ENCODE data around the gene PPARGC1A. TPM values are rescaled to one million over a fixed set of nuclear protein-coding genes. Genes with fewer than 3 reads are reported as not detected.

The PPARGC1A gene
- total and polyA plus RNA-seq, 2 donors (not counting 3 experiments of a cell fraction or from before 2014, with no cell fraction given): not detected

DNA sequence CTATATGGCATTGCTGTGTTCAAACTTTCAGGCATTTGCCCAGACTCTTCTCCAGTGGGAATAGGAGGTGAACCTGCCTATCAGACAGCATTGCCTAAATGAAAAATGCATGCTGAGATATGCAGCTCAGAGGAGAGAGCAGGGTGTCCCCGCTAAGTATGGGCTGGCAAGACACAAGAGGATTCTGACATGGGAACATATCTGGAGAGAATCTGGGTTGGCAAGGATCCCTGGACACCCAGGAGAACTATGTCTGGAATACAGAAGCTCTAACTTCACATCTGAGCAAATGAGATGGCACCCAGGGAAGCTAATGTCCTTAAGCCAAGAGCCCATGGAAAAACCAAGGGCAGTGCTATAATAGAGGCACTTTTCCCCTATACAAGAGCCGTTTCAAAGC lies 18.4 kb downstream of the PPARGC1A start:
- ChIA-PET POLR2A (no interaction called here), CTCF (no interaction called here)
- no peak for FAIRE-seq
- H3K9ac ChIP-seq (replicated peaks; ENCODE audit: extremely low read depth, insufficient read depth, low read length): no peak overlapping the region
- no peaks in the 10 kb centered on the region for H3K9me1 ChIP-seq (replicated peaks; ENCODE audit: control insufficient read depth, extremely low read depth, insufficient read depth, low read length)
- H3K27ac ChIP-seq (ENCODE audit: insufficient read depth, low read depth, low read length): no peak overlapping the region
- no peaks in the 10 kb centered on the region for H3K27me3 ChIP-seq (ENCODE audit: control insufficient read depth in 2 of 2, insufficient read depth in 2 of 2, low read length in 2 of 2)
- no peaks in the 10 kb centered on the region for H3K4me1 ChIP-seq (ENCODE audit: control insufficient read depth, extremely low read depth, insufficient read depth, low read length)
- H3K4me3 ChIP-seq (replicated peaks in 1 of 3; ENCODE audit: insufficient read depth in 1 of 3, low read depth in 1 of 3, low read length in 3 of 3): no peak overlapping the region
- H3K79me2 ChIP-seq (ENCODE audit: control insufficient read depth, insufficient read depth, low read length): no peaks in the 10 kb centered on the region
- H3K36me3 ChIP-seq (ENCODE audit: control insufficient read depth in 2 of 2, extremely low read depth in 1 of 2, insufficient read depth in 2 of 2, low read length in 2 of 2): no peaks in the 10 kb centered on the region
- dilution Hi-C loops (cut with MboI; ENCODE audit: extremely low pct_ligation_motif_present, low sequenced_read_pairs): no loop called here
- H3K9me3 ChIP-seq (replicated peaks; ENCODE audit: control insufficient read depth, insufficient read depth, low read length): no peaks in the 10 kb centered on the region
- no peaks in the 10 kb centered on the region for H4K20me1 ChIP-seq (replicated peaks; ENCODE audit: control insufficient read depth, extremely low read depth, insufficient read depth, low read length)
- TF ChIP-seq, protein P1, sequence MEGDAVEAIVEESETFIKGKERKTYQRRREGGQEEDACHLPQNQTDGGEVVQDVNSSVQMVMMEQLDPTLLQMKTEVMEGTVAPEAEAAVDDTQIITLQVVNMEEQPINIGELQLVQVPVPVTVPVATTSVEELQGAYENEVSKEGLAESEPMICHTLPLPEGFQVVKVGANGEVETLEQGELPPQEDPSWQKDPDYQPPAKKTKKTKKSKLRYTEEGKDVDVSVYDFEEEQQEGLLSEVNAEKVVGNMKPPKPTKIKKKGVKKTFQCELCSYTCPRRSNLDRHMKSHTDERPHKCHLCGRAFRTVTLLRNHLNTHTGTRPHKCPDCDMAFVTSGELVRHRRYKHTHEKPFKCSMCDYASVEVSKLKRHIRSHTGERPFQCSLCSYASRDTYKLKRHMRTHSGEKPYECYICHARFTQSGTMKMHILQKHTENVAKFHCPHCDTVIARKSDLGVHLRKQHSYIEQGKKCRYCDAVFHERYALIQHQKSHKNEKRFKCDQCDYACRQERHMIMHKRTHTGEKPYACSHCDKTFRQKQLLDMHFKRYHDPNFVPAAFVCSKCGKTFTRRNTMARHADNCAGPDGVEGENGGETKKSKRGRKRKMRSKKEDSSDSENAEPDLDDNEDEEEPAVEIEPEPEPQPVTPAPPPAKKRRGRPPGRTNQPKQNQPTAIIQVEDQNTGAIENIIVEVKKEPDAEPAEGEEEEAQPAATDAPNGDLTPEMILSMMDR (IDR thresholded peaks at IDR 0.05; ENCODE audit: extremely low read depth in 1 of 2, insufficient read depth in 1 of 2, low read depth in 1 of 2, low read length in 2 of 2): no peak
- TF ChIP-seq FOS (IDR thresholded peaks at IDR 0.05; ENCODE audit: borderline replicate concordance, insufficient read depth, low read length) (no peak), POLR2A (IDR thresholded peaks at IDR 0.05; ENCODE audit: low read depth, low read length) (no peak)
- no peak overlapping the region for H2AFZ ChIP-seq (ENCODE audit: low read depth, low read length)
- BruUV-seq (replicated peaks): no TSS peak
- intact Hi-C loops (cut with micrococcal nuclease): no loop called here
- DNase-seq (ENCODE audit: low read depth, low spot score): no peak
- H3K4me2 ChIP-seq (ENCODE audit: insufficient read depth, low read length): no peak overlapping the region

DNA sequence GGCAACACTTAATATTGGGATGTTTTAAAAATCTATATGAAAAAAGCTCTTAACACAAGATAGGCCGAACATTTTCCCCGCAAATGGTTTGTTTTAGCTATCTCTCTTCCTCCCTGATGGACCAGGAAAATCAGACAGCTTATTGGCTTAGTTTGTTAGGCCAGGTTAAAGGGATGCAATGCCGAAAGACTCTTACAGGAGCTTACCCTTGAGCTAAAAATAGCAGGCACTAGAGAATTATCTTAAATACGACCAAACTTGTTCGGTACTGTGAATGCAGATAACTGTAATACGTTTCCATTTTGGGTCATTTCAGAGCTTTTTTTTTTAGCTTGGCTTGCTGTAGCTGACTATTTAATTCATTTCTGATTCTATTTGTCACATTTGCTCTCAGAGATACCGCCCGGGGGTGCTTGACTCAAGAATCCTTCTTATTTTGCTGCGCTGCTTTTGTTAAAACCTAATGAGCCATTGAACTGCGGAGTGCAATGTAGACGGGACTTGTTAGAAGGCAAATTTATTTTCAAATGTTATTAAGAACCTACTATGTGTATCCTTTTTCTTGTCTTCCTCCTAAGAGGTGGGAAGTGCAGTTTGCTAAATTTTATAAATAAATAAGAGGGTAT lies 23.3 kb downstream of the PPARGC1A start:
- intact Hi-C loops (cut with micrococcal nuclease) (no loop called here), dilution Hi-C loops (cut with MboI; ENCODE audit: extremely low pct_ligation_motif_present, low sequenced_read_pairs) (no loop called here)
- TF ChIP-seq, protein P1 (IDR thresholded peaks at IDR 0.05; ENCODE audit: extremely low read depth in 1 of 2, insufficient read depth in 1 of 2, low read depth in 1 of 2, low read length in 2 of 2): no peak
- TF ChIP-seq POLR2AphosphoS5 (IDR thresholded peaks at IDR 0.05; ENCODE audit: insufficient read depth, low read depth, low read length): no peak
- no peak for TF ChIP-seq EZH2 (IDR thresholded peaks at IDR 0.05; ENCODE audit: borderline replicate concordance, low read depth, low read length, severe bottlenecking)
- no peak for TF ChIP-seq GATA2 (IDR thresholded peaks at IDR 0.05; ENCODE audit: insufficient read depth, insufficient read length, low read depth, low read length)
- TF ChIP-seq, protein P2, sequence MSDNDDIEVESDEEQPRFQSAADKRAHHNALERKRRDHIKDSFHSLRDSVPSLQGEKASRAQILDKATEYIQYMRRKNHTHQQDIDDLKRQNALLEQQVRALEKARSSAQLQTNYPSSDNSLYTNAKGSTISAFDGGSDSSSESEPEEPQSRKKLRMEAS (IDR thresholded peaks at IDR 0.05; ENCODE audit: insufficient read depth, insufficient read length): no peak
- TF ChIP-seq FOS (IDR thresholded peaks at IDR 0.05; ENCODE audit: borderline replicate concordance, insufficient read depth, low read length): no peak
- no peak for TF ChIP-seq JUN (IDR thresholded peaks at IDR 0.05; ENCODE audit: borderline replicate concordance, insufficient read depth, insufficient read length, low read depth)
- TF ChIP-seq POLR2A (IDR thresholded peaks at IDR 0.05; ENCODE audit: low read depth, low read length): no peak
- TF ChIP-seq MYC (IDR thresholded peaks at IDR 0.05; ENCODE audit: low read depth, low read length): no peak
- Histone ChIP-seq H3K9me1 (replicated peaks; ENCODE audit: control insufficient read depth, extremely low read depth, insufficient read depth, low read length) (no peaks in the 10 kb centered on the region), H3K27ac (ENCODE audit: insufficient read depth, low read depth, low read length) (no peak overlapping the region), H3K36me3 (ENCODE audit: control insufficient read depth in 2 of 2, extremely low read depth in 1 of 2, insufficient read depth in 2 of 2, low read length in 2 of 2) (no peaks in the 10 kb centered on the region), H3K4me1 (ENCODE audit: control insufficient read depth, extremely low read depth, insufficient read depth, low read length) (no peaks in the 10 kb centered on the region), H3K27me3 (ENCODE audit: control insufficient read depth in 2 of 2, insufficient read depth in 2 of 2, low read length in 2 of 2) (no peaks in the 10 kb centered on the region), H3K79me2 (ENCODE audit: control insufficient read depth, insufficient read depth, low read length) (no peaks in the 10 kb centered on the region), H3K9ac (replicated peaks; ENCODE audit: extremely low read depth, insufficient read depth, low read length) (no peak overlapping the region), H3K9me3 (replicated peaks; ENCODE audit: control insufficient read depth, insufficient read depth, low read length) (no peaks in the 10 kb centered on the region), H2AFZ (ENCODE audit: low read depth, low read length) (no peak overlapping the region), H3K4me3 (replicated peaks in 1 of 3; ENCODE audit: insufficient read depth in 1 of 3, low read depth in 1 of 3, low read length in 3 of 3) (no peak overlapping the region), H4K20me1 (replicated peaks; ENCODE audit: control insufficient read depth, extremely low read depth, insufficient read depth, low read length) (no peaks in the 10 kb centered on the region), H3K4me2 (ENCODE audit: insufficient read depth, low read length) (no peak overlapping the region)
- FAIRE-seq: no peak
- CTCF ChIA-PET: no interaction called here
- POLR2A ChIA-PET: no interaction called here
- DNase-seq (ENCODE audit: low read depth, low spot score): no peak
- BruUV-seq (replicated peaks): no TSS peak
